HCT116 (cell line): ENCODE data around the gene PNP.

ENCODE experiments used
- CTCF ChIP-seq, 3 experiments: fragments of 200-600 bp in 1 of 3; sonication (generic) in 1 of 3; IDR thresholded peaks in 2 of 3; conservative IDR thresholded peaks in 1 of 3; 2 replicates each; pipeline ENCODE4 v1.5.1; 2012 to 2017; ENCODE audit warnings: low read depth in 2 of 3, low read length in 2 of 3, antibody characterized with exemption in 1 of 3, borderline replicate concordance in 1 of 3, control low read depth in 1 of 3, mild to moderate bottlenecking in 1 of 3, mixed read lengths in 1 of 3, mixed run types in 1 of 3, moderate library complexity in 1 of 3; ENCODE audit not compliant: insufficient read depth in 1 of 3
- ELF1 ChIP-seq: IDR thresholded peaks from 2 replicates; pipeline ENCODE4 v1.6.1; 2012; ENCODE audit warnings: low read depth, borderline replicate concordance
- POLR2A ChIP-seq: IDR thresholded peaks from 2 replicates; pipeline ENCODE4 v1.7.0; 2011; ENCODE audit warnings: borderline replicate concordance; ENCODE audit not compliant: insufficient read depth, insufficient read length; ENCODE audit errors: extremely low read depth
- RAD21 ChIP-seq: IDR thresholded peaks from 2 replicates; pipeline ENCODE4 v1.6.1; 2012; ENCODE audit warnings: low read depth, mild to moderate bottlenecking

- no peak for TF ChIP-seq ELF1
- TF ChIP-seq CTCF (IDR thresholded peaks at IDR 0.05 in 2 of 3, conservative IDR thresholded peaks at IDR 0.05 in 1 of 3; ENCODE audit: borderline replicate concordance in 1 of 3, insufficient read depth in 1 of 3, low read depth in 2 of 3, low read length in 2 of 3): no peak
- TF ChIP-seq RAD21: no peak
- TF ChIP-seq POLR2A: no peak
These were observed 41.2 kb upstream of the PNP start for GRCh38 chr14:20428010-20428365.
